ENCODE results near the gene ZNF43.
"Not testable (repeated sequence)": the region's sequence is repeated elsewhere in the genome, so short reads cannot be mapped to it uniquely, and the experiment has no call there.

Gene ZNF43

GRCh38 chr19:21835810-21836444 lies at the start of gene ZNF43:
Gene ZNF43 (minus strand): TSS chr19:21836182. CDS start chr19:21836038, 144 bp downstream.
- DNase-seq (ENCODE audit: low spot score) = peak; percentile 91

- DNase-seq (ENCODE audit: low spot score) = not testable (repeated sequence)
Measured at GRCh38 chr19:21885516-21885915, 49.5 kb upstream of the ZNF43 start.

GRCh38 chr19:21884786-21885185 lies 48.8 kb upstream of the ZNF43 start:
- not testable (repeated sequence) for DNase-seq (ENCODE audit: low spot score)

- DNase-seq (ENCODE audit: low spot score) = no peak
Measured at GRCh38 chr19:21883516-21883915, 47.5 kb upstream of the ZNF43 start.

GRCh38 chr19:21880761-21881160 lies 44.8 kb upstream of the ZNF43 start:
- DNase-seq (ENCODE audit: low spot score) = not testable (repeated sequence)

- no peak for DNase-seq (ENCODE audit: low spot score)
Measured at GRCh38 chr19:21878646-21879045, 42.7 kb upstream of the ZNF43 start.

- DNase-seq (ENCODE audit: low spot score) = no peak
Measured at GRCh38 chr19:21877976-21878375, 42.0 kb upstream of the ZNF43 start.

GRCh38 chr19:21876608-21877007 lies 40.6 kb upstream of the ZNF43 start:
- DNase-seq (ENCODE audit: low spot score) = not testable (repeated sequence)

GRCh38 chr19:21856773-21857514 lies 21.0 kb upstream of the ZNF43 start:
- DNase-seq (ENCODE audit: low spot score) = no peak

- DNase-seq (ENCODE audit: low spot score) = peak; percentile 98
Measured at GRCh38 chr19:21851596-21852345, 15.8 kb upstream of the ZNF43 start.

- no peak for DNase-seq (ENCODE audit: low spot score)
Measured at GRCh38 chr19:21850656-21851255, 14.8 kb upstream of the ZNF43 start.

GRCh38 chr19:21848706-21849105 lies 12.7 kb upstream of the ZNF43 start:
- DNase-seq (ENCODE audit: low spot score) = no peak

GRCh38 chr19:21843081-21843480 lies 7.1 kb upstream of the ZNF43 start:
- no peak for DNase-seq (ENCODE audit: low spot score)

GRCh38 chr19:21841488-21842097 lies 5.6 kb upstream of the ZNF43 start:
- no peak for DNase-seq (ENCODE audit: low spot score)

GRCh38 chr19:21841081-21841480 lies 5.1 kb upstream of the ZNF43 start:
- no peak for DNase-seq (ENCODE audit: low spot score)

GRCh38 chr19:21839976-21840375 lies 4.0 kb upstream of the ZNF43 start:
- DNase-seq (ENCODE audit: low spot score) = no peak

GRCh38 chr19:21838646-21839045 lies 2.7 kb upstream of the ZNF43 start:
- no peak for DNase-seq (ENCODE audit: low spot score)

GRCh38 chr19:21835429-21835809 lies 563 bp downstream of the ZNF43 start:
- no peak for DNase-seq (ENCODE audit: low spot score)

GRCh38 chr19:21833733-21834132 lies 2.2 kb downstream of the ZNF43 start:
- DNase-seq (ENCODE audit: low spot score) = no peak

- no peak for DNase-seq (ENCODE audit: low spot score)
Measured at GRCh38 chr19:21824679-21825078, 11.3 kb downstream of the ZNF43 start.

- DNase-seq (ENCODE audit: low spot score) = no peak
Measured at GRCh38 chr19:21823224-21823623, 12.8 kb downstream of the ZNF43 start.

GRCh38 chr19:21812448-21812847 lies 23.5 kb downstream of the ZNF43 start:
- no peak for DNase-seq (ENCODE audit: low spot score)
